Measurements from ENCODE around the gene SULT4A1.

SULT4A1 gene

GRCh38 chr22:43892183-43892894, 30.0 kb upstream of the SULT4A1 start:
- ATAC-seq (ENCODE audit: insufficient read depth, low read depth) (no peak), DNase-seq (no peak)
- Histone ChIP-seq H4K20me1 (ENCODE audit: insufficient read depth, low read length) (peaks cover 18% of the 10 kb centered on the region; the same call in 1 of the 2 replicates), H3K4me3 (ENCODE audit: low read depth in 1 of 2, low read length in 2 of 2) (no peak overlapping the region), H3K27ac (ENCODE audit: low read length) (no peak overlapping the region), H3K4me2 (ENCODE audit: insufficient read depth, low read length) (no peak overlapping the region), H3K27me3 (ENCODE audit: insufficient read depth, low read length, poor library complexity) (no peaks in the 10 kb centered on the region), H3K36me3 (ENCODE audit: insufficient read depth, low read length) (no peaks in the 10 kb centered on the region), H2AFZ (ENCODE audit: low read depth, low read length) (no peak overlapping the region), H3K9me3 (ENCODE audit: insufficient read depth, low read length, severe bottlenecking) (no peaks in the 10 kb centered on the region), H3K79me2 (ENCODE audit: insufficient read depth, low read length) (no peaks in the 10 kb centered on the region), H3K9ac (ENCODE audit: low read depth, low read length) (no peak overlapping the region), H3K4me1 (ENCODE audit: insufficient read depth, low read length) (no peaks in the 10 kb centered on the region)
- no peak for TF ChIP-seq CTCF (IDR thresholded peaks at IDR 0.05; ENCODE audit: borderline replicate concordance, extremely low read depth, low read length, poor library complexity, severe bottlenecking)
- no peak for TF ChIP-seq EZH2 (IDR thresholded peaks at IDR 0.05; ENCODE audit: borderline replicate concordance, low read depth, low read length, severe bottlenecking)

GRCh38 chr22:43891360-43892182, 29.3 kb upstream of the SULT4A1 start, which contains the start of gene PNPLA5:
Gene PNPLA5, minus strand, starts transcription at chr22:43892013. Its CDS starts 133 bp downstream, at chr22:43891880.
- Histone ChIP-seq H4K20me1 (ENCODE audit: insufficient read depth, low read length) (peaks cover 18% of the 10 kb centered on the region; the same call in 1 of the 2 replicates), H3K4me2 (ENCODE audit: insufficient read depth, low read length) (no peak within 1 kb of the TSS), H3K4me1 (ENCODE audit: insufficient read depth, low read length) (no peaks in the 10 kb centered on the region), H3K27me3 (ENCODE audit: insufficient read depth, low read length, poor library complexity) (no peaks in the 10 kb centered on the region), H3K9ac (ENCODE audit: low read depth, low read length) (no peak within 1 kb of the TSS), H3K79me2 (ENCODE audit: insufficient read depth, low read length) (no peaks in the 10 kb centered on the region), H3K27ac (ENCODE audit: low read length) (no peak within 1 kb of the TSS), H3K36me3 (ENCODE audit: insufficient read depth, low read length) (no peaks in the 10 kb centered on the region), H3K9me3 (ENCODE audit: insufficient read depth, low read length, severe bottlenecking) (no peaks in the 10 kb centered on the region), H3K4me3 (ENCODE audit: low read depth in 1 of 2, low read length in 2 of 2) (no peak within 1 kb of the TSS), H2AFZ (ENCODE audit: low read depth, low read length) (no peak within 1 kb of the TSS)
- no peak for ATAC-seq (ENCODE audit: insufficient read depth, low read depth)
- TF ChIP-seq EZH2 (IDR thresholded peaks at IDR 0.05; ENCODE audit: borderline replicate concordance, low read depth, low read length, severe bottlenecking) = no peak
- no peak for DNase-seq

GRCh38 chr22:43890901-43891331, 28.6 kb upstream of the SULT4A1 start:
- no peaks in the 10 kb centered on the region for H3K27me3 ChIP-seq (ENCODE audit: insufficient read depth, low read length, poor library complexity)
- DNase-seq (no peak), ATAC-seq (ENCODE audit: insufficient read depth, low read depth) (no peak)
- no peak for TF ChIP-seq EZH2 (IDR thresholded peaks at IDR 0.05; ENCODE audit: borderline replicate concordance, low read depth, low read length, severe bottlenecking)
- TF ChIP-seq CTCF (IDR thresholded peaks at IDR 0.05; ENCODE audit: borderline replicate concordance, extremely low read depth, low read length, poor library complexity, severe bottlenecking) = no peak
- H3K27ac ChIP-seq (ENCODE audit: low read length) = no peak overlapping the region
- H4K20me1 ChIP-seq (ENCODE audit: insufficient read depth, low read length) = peaks cover 18% of the 10 kb centered on the region; the same call in 1 of the 2 replicates
- H3K4me2 ChIP-seq (ENCODE audit: insufficient read depth, low read length) = no peak overlapping the region
- H2AFZ ChIP-seq (ENCODE audit: low read depth, low read length) = no peak overlapping the region
- no peaks in the 10 kb centered on the region for H3K4me1 ChIP-seq (ENCODE audit: insufficient read depth, low read length)
- H3K4me3 ChIP-seq (ENCODE audit: low read depth in 1 of 2, low read length in 2 of 2) = no peak overlapping the region
- H3K9ac ChIP-seq (ENCODE audit: low read depth, low read length) = no peak overlapping the region
- H3K9me3 ChIP-seq (ENCODE audit: insufficient read depth, low read length, severe bottlenecking) = no peaks in the 10 kb centered on the region
- H3K79me2 ChIP-seq (ENCODE audit: insufficient read depth, low read length) = no peaks in the 10 kb centered on the region
- H3K36me3 ChIP-seq (ENCODE audit: insufficient read depth, low read length) = no peaks in the 10 kb centered on the region

GRCh38 chr22:43889860-43890253, 27.5 kb upstream of the SULT4A1 start:
- Histone ChIP-seq H3K4me3 (ENCODE audit: low read depth in 1 of 2, low read length in 2 of 2) (no peak overlapping the region), H3K36me3 (ENCODE audit: insufficient read depth, low read length) (no peaks in the 10 kb centered on the region), H3K9me3 (ENCODE audit: insufficient read depth, low read length, severe bottlenecking) (no peaks in the 10 kb centered on the region), H3K4me2 (ENCODE audit: insufficient read depth, low read length) (no peak overlapping the region), H4K20me1 (ENCODE audit: insufficient read depth, low read length) (peaks cover 20% of the 10 kb centered on the region), H3K4me1 (ENCODE audit: insufficient read depth, low read length) (no peaks in the 10 kb centered on the region), H3K27me3 (ENCODE audit: insufficient read depth, low read length, poor library complexity) (no peaks in the 10 kb centered on the region), H3K9ac (ENCODE audit: low read depth, low read length) (no peak overlapping the region), H3K79me2 (ENCODE audit: insufficient read depth, low read length) (no peaks in the 10 kb centered on the region), H3K27ac (ENCODE audit: low read length) (no peak overlapping the region), H2AFZ (ENCODE audit: low read depth, low read length) (no peak overlapping the region)
- no peak for ATAC-seq (ENCODE audit: insufficient read depth, low read depth)
- no peak for DNase-seq
- TF ChIP-seq EZH2 (IDR thresholded peaks at IDR 0.05; ENCODE audit: borderline replicate concordance, low read depth, low read length, severe bottlenecking) (no peak), CTCF (IDR thresholded peaks at IDR 0.05; ENCODE audit: borderline replicate concordance, extremely low read depth, low read length, poor library complexity, severe bottlenecking) (no peak)

All from DND-41 (cell line).